Nephron (organoid): Measurements from ENCODE around the gene SPTAN1.

ENCODE experiments used
- H3K27ac Mint-ChIP-seq, 3 experiments: 2 replicates each; pipeline ENCODE4 v1.8.0; 2020; ENCODE audit warnings: mixed read lengths in 3 of 3, mild to moderate bottlenecking in 2 of 3, moderate library complexity in 1 of 3
- H3K27me3 Mint-ChIP-seq: 2 replicates; pipeline ENCODE4 v1.8.0; 2021; ENCODE audit warnings: low read depth, mild to moderate bottlenecking, moderate library complexity, mixed read lengths
- H3K36me3 Mint-ChIP-seq: 2 replicates; pipeline ENCODE4 v1.8.0; 2020; ENCODE audit warnings: low read depth, mixed read lengths
- H3K4me1 Mint-ChIP-seq: 2 replicates; pipeline ENCODE4 v1.8.0; 2020; ENCODE audit warnings: mixed read lengths
- H3K4me3 Mint-ChIP-seq, 3 experiments: 2 replicates each; pipeline ENCODE4 v1.8.0; 2020; ENCODE audit warnings: mild to moderate bottlenecking in 3 of 3, mixed read lengths in 3 of 3, moderate library complexity in 2 of 3
- H3K9me3 Mint-ChIP-seq: 2 replicates; pipeline ENCODE4 v1.8.0; 2020; ENCODE audit warnings: mixed read lengths
- CTCF ChIP-seq, 3 experiments: fragments of 200-600 bp; sonication (generic); IDR thresholded peaks; one replicate each; pipeline ENCODE4 v1.5.0; 2021; ENCODE audit warnings: antibody characterized with exemption in 3 of 3; ENCODE audit not compliant: unreplicated experiment in 3 of 3

The SPTAN1 gene

DNA sequence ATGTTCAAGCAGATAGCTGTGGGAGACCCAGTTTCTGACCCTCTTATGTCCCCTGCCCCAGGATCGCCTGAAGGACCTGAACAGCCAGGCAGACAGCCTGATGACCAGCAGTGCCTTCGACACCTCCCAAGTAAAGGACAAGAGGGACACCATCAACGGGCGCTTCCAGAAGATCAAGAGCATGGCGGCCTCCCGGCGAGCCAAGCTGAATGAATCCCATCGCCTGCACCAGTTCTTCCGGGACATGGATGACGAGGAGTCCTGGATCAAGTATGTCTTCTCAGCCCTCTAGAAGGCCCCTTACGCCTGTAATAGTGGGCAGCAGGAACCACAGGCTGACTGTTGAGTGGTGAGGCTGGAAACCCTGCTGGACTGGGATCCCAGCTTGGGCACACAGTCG, 63.2 kb downstream of the SPTAN1 start:
- Mint-ChIP-seq H3K9me3 (no peaks in the 10 kb centered on the region), H3K36me3 (peaks cover 74% of the 10 kb centered on the region), H3K4me3 (no peak overlapping the region), H3K4me1 (no peaks in the 10 kb centered on the region), H3K27ac (no peak overlapping the region), H3K27me3 (no peaks in the 10 kb centered on the region)
- no peak for TF ChIP-seq CTCF (IDR thresholded peaks at IDR 0.05; ENCODE audit: unreplicated experiment in 3 of 3)

- H3K27me3 Mint-ChIP-seq: no peaks in the 10 kb centered on the region
- H3K9me3 Mint-ChIP-seq: no peaks in the 10 kb centered on the region
- TF ChIP-seq CTCF (IDR thresholded peaks at IDR 0.05; ENCODE audit: unreplicated experiment in 3 of 3): no peak
- peaks cover 72% of the 10 kb centered on the region for H3K36me3 Mint-ChIP-seq
- H3K27ac Mint-ChIP-seq: no peak overlapping the region
- H3K4me3 Mint-ChIP-seq: no peak overlapping the region
- H3K4me1 Mint-ChIP-seq: no peaks in the 10 kb centered on the region
Measured at GRCh38 chr9:128617943-128618342, 65.6 kb downstream of the SPTAN1 start.

DNA sequence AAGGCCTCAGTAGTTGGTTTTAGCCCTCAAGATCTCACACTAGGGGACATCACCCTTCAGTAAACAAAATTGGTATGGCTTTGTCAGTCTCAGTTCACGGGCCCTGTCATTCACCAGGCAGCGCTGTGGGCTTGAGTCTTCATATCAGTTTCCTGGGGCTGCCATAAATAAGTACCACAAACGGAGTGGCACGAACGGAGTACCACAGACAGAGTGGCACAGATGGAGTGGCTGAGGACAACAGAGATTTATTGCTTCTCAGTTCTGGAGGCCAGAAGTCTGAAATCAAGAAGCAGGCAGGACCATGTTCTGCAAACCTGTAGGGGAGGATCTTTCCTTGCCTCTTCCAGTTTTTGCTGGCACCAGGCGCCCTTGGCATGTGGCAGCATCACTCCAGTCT, 66.7 kb downstream of the SPTAN1 start:
- no peak for TF ChIP-seq CTCF (IDR thresholded peaks at IDR 0.05; ENCODE audit: unreplicated experiment in 3 of 3)
- Mint-ChIP-seq H3K36me3 (peaks cover 64% of the 10 kb centered on the region), H3K4me1 (no peaks in the 10 kb centered on the region), H3K9me3 (no peaks in the 10 kb centered on the region), H3K4me3 (no peak overlapping the region), H3K27me3 (no peaks in the 10 kb centered on the region), H3K27ac (no peak overlapping the region)

GRCh38 chr9:128619779-128620178, 67.4 kb downstream of the SPTAN1 start:
- Mint-ChIP-seq H3K4me1 (no peaks in the 10 kb centered on the region), H3K27ac (no peak overlapping the region), H3K36me3 (peaks cover 65% of the 10 kb centered on the region), H3K4me3 (no peak overlapping the region), H3K27me3 (no peaks in the 10 kb centered on the region), H3K9me3 (no peaks in the 10 kb centered on the region)
- no peak for TF ChIP-seq CTCF (IDR thresholded peaks at IDR 0.05; ENCODE audit: unreplicated experiment in 3 of 3)

DNA sequence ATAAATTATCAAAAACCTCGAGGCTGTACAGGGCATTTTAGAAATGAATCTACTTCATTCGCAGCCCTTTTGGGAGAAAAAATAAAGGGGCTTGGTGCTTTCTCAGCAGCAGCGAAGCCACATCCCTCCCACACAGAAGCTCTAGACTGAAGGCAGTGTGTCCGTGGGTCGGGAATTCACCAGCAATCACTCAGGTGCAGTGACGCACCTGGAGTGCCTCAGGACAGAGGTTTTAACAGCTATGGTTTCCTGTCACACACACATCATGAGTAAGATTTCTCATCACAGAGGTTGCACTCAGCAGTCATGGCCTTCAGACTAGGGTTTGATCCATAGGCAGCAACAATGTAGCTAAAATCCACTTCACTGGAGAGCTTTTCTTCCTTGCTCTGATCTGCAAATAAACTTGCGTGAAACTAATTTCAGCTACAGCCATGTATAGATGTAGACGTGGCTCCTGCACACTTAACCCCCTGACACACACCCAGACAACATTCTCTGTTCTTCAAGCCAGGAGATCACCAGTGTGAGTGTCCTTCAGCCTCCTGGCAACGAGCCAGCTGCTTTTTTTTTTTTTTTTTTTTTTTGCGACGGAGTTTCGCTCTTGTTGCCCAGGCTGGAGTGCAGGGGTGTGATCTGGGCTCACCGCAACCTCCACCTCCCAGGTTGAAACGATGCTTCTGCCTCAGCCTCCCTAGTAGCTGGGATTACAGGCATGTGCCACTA, 69.5 kb downstream of the SPTAN1 start:
- no peaks in the 10 kb centered on the region for H3K27me3 Mint-ChIP-seq
- H3K36me3 Mint-ChIP-seq: peaks cover 70% of the 10 kb centered on the region
- no peak overlapping the region for H3K27ac Mint-ChIP-seq
- H3K4me3 Mint-ChIP-seq: no peak overlapping the region
- H3K9me3 Mint-ChIP-seq: no peaks in the 10 kb centered on the region
- no peak for TF ChIP-seq CTCF (IDR thresholded peaks at IDR 0.05; ENCODE audit: unreplicated experiment in 3 of 3)
- no peaks in the 10 kb centered on the region for H3K4me1 Mint-ChIP-seq

DNA sequence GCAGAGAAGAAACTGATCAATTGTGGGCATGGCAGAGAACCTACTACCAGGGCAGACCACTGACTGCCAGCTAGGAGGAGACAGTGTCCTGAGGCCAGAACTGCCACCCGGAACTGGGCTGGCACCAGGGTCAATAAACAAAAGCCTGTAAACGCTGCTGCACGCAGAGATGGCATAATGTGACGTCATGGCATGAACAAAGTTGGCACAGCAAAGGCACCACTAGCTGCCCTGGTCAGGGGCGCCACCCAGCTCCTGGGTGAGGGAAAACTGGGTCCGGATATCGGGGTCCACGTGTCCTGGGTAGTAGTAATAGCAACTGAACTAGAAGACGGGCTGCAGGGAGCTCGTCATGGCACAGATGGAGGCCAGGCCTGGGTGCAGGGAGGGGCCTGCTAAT, 72.2 kb downstream of the SPTAN1 start:
- H3K9me3 Mint-ChIP-seq: no peaks in the 10 kb centered on the region
- no peaks in the 10 kb centered on the region for H3K27me3 Mint-ChIP-seq
- peaks cover 64% of the 10 kb centered on the region for H3K36me3 Mint-ChIP-seq
- H3K4me3 Mint-ChIP-seq: no peak overlapping the region
- no peaks in the 10 kb centered on the region for H3K4me1 Mint-ChIP-seq
- no peak for TF ChIP-seq CTCF (IDR thresholded peaks at IDR 0.05; ENCODE audit: unreplicated experiment in 3 of 3)
- H3K27ac Mint-ChIP-seq: no peak overlapping the region
